Sigmoid colon (tissue), 4 donors: Measurements from ENCODE around the gene ZNF385C.

Experiments used
- EP300 ChIP-seq, 4 donors: sonication (generic); formaldehyde crosslinking; IDR thresholded peaks; one replicate each; pipeline ENCODE4 v1.6.1; 2017; ENCODE audit warnings: antibody characterized with exemption in 4 of 4
- POLR2A ChIP-seq, 2 donors: fragments of 450-650 bp; IDR thresholded peaks; one replicate each; pipeline ENCODE4 v1.6.1; 2016; ENCODE audit warnings: antibody characterized with exemption in 2 of 2, mild to moderate bottlenecking in 2 of 2, moderate library complexity in 2 of 2
- TF ChIP-seq, protein P1 (sequence below), 4 experiments: fragments of 450-650 bp in 3 of 4; fragments of 200-600 bp in 1 of 4; IDR thresholded peaks; one replicate each; pipeline ENCODE4 v1.5.1; 2016 to 2019; ENCODE audit warnings: antibody characterized with exemption in 4 of 4, mild to moderate bottlenecking in 3 of 4, moderate library complexity in 2 of 4

DNA sequence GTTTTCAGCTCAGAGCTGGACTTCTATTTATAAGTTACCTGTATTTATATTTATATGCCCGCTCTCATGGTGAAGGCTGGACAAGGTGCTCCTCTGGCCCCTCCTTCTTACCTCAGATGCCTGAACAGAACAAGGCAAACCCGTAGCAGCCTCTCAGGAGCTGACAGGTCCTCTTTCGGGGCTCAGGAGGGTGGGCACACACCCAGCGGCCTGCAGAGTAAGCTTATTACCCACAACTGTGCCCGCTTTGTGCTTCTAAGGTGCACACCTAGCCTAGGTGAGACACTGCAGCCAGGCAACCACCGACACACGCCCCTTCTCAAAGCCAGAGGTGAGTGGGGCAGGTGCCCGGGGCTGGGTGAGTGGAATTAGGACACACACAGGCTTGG lies 73.1 kb downstream of the ZNF385C start:
- TF ChIP-seq EP300 (IDR thresholded peaks at IDR 0.05) (no peak), POLR2A (IDR thresholded peaks at IDR 0.05) (no peak)
- TF ChIP-seq, protein P1, sequence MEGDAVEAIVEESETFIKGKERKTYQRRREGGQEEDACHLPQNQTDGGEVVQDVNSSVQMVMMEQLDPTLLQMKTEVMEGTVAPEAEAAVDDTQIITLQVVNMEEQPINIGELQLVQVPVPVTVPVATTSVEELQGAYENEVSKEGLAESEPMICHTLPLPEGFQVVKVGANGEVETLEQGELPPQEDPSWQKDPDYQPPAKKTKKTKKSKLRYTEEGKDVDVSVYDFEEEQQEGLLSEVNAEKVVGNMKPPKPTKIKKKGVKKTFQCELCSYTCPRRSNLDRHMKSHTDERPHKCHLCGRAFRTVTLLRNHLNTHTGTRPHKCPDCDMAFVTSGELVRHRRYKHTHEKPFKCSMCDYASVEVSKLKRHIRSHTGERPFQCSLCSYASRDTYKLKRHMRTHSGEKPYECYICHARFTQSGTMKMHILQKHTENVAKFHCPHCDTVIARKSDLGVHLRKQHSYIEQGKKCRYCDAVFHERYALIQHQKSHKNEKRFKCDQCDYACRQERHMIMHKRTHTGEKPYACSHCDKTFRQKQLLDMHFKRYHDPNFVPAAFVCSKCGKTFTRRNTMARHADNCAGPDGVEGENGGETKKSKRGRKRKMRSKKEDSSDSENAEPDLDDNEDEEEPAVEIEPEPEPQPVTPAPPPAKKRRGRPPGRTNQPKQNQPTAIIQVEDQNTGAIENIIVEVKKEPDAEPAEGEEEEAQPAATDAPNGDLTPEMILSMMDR (IDR thresholded peaks at IDR 0.05), result no peak
